ENCODE data around the gene SETD2.

DNA sequence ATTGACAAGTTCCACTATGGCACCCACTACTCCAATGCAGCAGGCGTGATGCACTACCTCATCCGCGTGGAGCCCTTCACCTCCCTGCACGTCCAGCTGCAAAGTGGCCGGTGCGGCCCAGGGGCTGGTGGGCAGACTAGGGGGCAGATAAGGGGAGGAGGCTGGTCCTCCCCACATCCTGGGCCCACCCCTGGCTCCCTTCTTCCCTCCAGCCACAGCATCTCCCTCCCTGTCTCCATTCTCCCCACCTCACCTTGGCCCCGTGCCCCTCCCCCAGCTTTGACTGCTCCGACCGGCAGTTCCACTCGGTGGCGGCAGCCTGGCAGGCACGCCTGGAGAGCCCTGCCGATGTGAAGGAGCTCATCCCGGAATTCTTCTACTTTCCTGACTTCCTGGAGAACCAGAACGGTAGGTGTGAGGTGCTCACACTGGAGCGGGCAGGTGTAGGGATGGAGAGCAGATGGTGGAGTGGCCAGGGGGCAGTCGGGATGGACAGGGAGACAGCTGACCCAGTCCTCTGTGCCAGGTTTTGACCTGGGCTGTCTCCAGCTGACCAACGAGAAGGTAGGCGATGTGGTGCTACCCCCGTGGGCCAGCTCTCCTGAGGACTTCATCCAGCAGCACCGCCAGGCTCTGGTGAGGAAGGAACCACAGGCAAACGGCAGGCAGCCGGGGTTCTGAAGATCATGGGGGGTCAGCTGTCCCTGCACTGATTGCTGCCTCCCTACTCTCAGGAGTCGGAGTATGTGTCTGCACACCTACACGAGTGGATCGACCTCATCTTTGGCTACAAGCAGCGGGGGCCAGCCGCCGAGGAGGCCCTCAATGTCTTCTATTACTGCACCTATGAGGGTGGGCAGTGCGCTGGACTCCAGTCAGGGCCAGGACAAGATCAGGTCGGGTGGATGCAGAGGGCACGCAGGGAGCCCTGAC is 158.4 kb downstream of the SETD2 start:
- TF ChIP-seq, protein P1, sequence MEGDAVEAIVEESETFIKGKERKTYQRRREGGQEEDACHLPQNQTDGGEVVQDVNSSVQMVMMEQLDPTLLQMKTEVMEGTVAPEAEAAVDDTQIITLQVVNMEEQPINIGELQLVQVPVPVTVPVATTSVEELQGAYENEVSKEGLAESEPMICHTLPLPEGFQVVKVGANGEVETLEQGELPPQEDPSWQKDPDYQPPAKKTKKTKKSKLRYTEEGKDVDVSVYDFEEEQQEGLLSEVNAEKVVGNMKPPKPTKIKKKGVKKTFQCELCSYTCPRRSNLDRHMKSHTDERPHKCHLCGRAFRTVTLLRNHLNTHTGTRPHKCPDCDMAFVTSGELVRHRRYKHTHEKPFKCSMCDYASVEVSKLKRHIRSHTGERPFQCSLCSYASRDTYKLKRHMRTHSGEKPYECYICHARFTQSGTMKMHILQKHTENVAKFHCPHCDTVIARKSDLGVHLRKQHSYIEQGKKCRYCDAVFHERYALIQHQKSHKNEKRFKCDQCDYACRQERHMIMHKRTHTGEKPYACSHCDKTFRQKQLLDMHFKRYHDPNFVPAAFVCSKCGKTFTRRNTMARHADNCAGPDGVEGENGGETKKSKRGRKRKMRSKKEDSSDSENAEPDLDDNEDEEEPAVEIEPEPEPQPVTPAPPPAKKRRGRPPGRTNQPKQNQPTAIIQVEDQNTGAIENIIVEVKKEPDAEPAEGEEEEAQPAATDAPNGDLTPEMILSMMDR (IDR thresholded peaks at IDR 0.05; ENCODE audit: low read depth, low read length) = no peak
- no peak for TF ChIP-seq EZH2phosphoT487 (IDR thresholded peaks at IDR 0.05; ENCODE audit: low read depth)
